GM12875 (cell line): ENCODE measurements around the gene SCUBE1.

Experiments
- H3K4me3 ChIP-seq: one replicate; pipeline ENCODE4 v1.5.1; 2011; ENCODE audit warnings: low read depth, low read length, control low read depth
- CTCF ChIP-seq: IDR thresholded peaks from 2 replicates; pipeline ENCODE4 v1.5.1; 2011; ENCODE audit warnings: low read depth, mild to moderate bottlenecking, control low read depth, inconsistent platforms, low read length, moderate library complexity, borderline replicate concordance; ENCODE audit not compliant: insufficient read depth

The SCUBE1 gene

GRCh38 chr22:43186272-43187170 lies 156.7 kb downstream of the SCUBE1 start, which contains the start of gene TTLL12:
Gene TTLL12 (minus strand): TSS chr22:43187134. CDS start chr22:43187069, 65 bp downstream.
- peak within 1 kb of the TSS; percentile 79 for H3K4me3 ChIP-seq
- no peak for TF ChIP-seq CTCF

- TF ChIP-seq CTCF = no peak
- peak overlapping the region; percentile 79 for H3K4me3 ChIP-seq
Measured at GRCh38 chr22:43185860-43186261, 157.3 kb downstream of the SCUBE1 start.

- no peak overlapping the region for H3K4me3 ChIP-seq
- no peak for TF ChIP-seq CTCF
Measured at GRCh38 chr22:43183496-43184277, 159.5 kb downstream of the SCUBE1 start.

GRCh38 chr22:43182726-43183125 lies 160.4 kb downstream of the SCUBE1 start:
- H3K4me3 ChIP-seq = no peak overlapping the region
- TF ChIP-seq CTCF = no peak

- TF ChIP-seq CTCF = no peak
- no peak overlapping the region for H3K4me3 ChIP-seq
Measured at GRCh38 chr22:43182118-43182517, 161.1 kb downstream of the SCUBE1 start.

- no peak for TF ChIP-seq CTCF
- no peak overlapping the region for H3K4me3 ChIP-seq
Measured at GRCh38 chr22:43181321-43182076, 161.7 kb downstream of the SCUBE1 start.
